Epithelial cell of esophagus (primary cell): Measurements from ENCODE around the gene RSPH6A.
A peak's percentile ranks its signal among the peaks of the same experiment; 100 is the strongest.

Source experiments
- DNase-seq: peaks from one replicate; pipeline ENCODE4 v3.0.0; 2010; ENCODE audit warnings: low read depth
- H3K4me3 ChIP-seq: 2 replicates; pipeline ENCODE4 v1.5.1; 2011; ENCODE audit warnings: mild to moderate bottlenecking, low read length, control low read depth
- TF ChIP-seq, protein P1 (sequence below): IDR thresholded peaks from 2 replicates; pipeline ENCODE4 v1.5.1; 2011; ENCODE audit warnings: low read depth, mild to moderate bottlenecking, low read length, control low read depth, inconsistent platforms; ENCODE audit not compliant: insufficient read depth; ENCODE audit errors: missing control alignments

RSPH6A gene

DNA sequence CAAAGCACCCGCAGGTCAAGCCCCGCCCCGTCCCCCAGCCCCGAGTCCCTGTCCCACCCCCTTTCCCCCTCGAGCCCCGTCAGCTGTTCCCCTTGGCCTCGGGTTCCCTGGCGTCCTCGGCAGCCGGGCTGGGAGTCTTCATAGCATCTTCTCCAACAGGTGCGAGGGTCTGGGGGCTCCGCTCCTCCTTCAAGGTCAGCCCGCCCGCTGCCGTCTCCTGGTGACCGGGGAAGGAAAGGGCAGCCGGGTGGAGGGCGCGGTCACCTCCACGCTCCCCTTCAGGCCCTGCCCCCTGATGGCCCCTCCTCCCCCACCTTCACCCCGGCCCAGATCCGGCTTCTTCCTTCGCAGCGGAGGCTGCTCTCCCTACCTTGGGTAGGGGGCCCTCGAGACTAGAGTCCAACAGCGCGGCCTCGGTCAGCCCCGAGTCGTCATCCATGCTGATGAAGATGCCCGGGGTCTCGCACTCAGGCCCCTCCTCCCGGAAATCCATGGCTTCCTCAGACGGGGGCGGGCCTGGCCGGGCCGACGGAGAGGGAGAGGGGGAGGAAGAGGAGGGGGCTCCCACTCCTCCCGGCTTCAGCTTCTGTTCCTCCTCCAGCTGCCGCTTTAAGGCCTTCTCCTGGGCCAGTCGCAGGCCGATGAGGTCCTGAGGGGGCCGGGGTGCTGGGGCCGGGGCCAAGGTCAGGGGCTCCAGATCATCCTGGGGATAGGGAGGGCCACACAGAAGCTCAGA lies 541 bp upstream of the RSPH6A start:
- H3K4me3 ChIP-seq = no peak overlapping the region
- DNase-seq = no peak
- TF ChIP-seq, protein P1, sequence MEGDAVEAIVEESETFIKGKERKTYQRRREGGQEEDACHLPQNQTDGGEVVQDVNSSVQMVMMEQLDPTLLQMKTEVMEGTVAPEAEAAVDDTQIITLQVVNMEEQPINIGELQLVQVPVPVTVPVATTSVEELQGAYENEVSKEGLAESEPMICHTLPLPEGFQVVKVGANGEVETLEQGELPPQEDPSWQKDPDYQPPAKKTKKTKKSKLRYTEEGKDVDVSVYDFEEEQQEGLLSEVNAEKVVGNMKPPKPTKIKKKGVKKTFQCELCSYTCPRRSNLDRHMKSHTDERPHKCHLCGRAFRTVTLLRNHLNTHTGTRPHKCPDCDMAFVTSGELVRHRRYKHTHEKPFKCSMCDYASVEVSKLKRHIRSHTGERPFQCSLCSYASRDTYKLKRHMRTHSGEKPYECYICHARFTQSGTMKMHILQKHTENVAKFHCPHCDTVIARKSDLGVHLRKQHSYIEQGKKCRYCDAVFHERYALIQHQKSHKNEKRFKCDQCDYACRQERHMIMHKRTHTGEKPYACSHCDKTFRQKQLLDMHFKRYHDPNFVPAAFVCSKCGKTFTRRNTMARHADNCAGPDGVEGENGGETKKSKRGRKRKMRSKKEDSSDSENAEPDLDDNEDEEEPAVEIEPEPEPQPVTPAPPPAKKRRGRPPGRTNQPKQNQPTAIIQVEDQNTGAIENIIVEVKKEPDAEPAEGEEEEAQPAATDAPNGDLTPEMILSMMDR = no peak

DNA sequence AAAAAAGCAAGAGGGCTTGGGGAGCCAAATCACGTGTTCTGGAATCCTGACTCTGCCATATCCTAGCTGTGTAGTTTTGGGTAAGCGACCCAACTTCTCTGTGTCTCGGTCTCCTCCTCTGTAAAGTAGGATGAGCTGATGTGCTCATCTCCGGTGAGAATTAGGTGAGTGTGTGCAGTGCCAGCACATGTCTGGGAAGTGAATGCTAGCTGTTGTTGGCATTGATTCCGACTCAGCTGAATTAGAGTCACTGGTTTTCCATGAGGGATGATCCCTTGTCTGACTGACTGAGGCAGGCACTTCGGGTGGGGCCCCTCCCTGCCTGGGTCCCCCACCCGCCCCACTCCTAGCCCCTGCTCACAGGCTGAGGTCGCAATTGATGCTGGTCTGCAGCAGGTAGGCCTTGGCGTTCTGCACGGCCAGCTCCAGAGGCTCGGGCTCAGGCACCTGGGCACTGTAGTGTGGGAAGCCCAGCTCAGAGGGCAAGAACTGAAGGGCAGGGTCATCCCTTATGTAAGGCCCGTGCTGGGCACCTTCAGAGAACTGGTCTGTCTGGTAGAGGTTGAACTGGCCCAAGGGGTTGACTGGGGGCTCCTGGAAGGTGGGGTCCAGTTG lies 835 bp downstream of the RSPH6A start:
- H3K4me3 ChIP-seq = no peak overlapping the region
- peak; percentile 81 for DNase-seq
- TF ChIP-seq, protein P1 = no peak

GRCh38 chr19:45812297-45812696 lies 2.8 kb downstream of the RSPH6A start:
- DNase-seq = peak; percentile 55

DNA sequence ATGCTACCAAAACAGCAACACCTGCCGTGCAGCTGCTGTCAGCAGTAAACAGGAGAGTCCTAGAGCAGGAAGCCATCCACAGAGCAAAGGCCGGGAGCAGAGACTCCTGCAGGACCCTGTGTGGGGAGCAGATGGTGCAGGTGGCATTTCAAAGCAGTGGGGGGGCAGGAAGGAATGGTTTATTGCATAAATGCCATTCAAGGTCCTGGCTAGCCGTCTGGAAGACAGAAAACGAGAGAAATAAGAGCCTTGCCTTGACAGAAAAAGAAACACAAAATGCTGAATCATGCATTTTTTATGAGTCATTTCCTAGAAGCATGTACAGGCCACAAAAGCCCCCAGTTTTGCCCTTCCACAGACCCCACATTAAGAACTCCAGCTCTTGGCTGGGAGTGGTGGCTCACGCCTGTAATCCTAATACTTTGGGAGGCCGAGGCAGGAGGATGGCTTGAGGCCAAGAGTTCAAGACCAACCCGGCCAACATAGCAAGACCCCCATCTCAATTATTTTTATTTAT lies 5.4 kb downstream of the RSPH6A start:
- no peak overlapping the region for H3K4me3 ChIP-seq
- peak; percentile 60 for DNase-seq
- TF ChIP-seq, protein P1 = no peak

More at GRCh38 chr19:45812297-45812696, 2.8 kb downstream of the RSPH6A start:
- H3K4me3 ChIP-seq = no peak overlapping the region
- TF ChIP-seq, protein P1 = no peak

GRCh38 chr19:45805719-45806118 lies 9.4 kb downstream of the RSPH6A start:
- no peak overlapping the region for H3K4me3 ChIP-seq
- no peak for DNase-seq
- TF ChIP-seq, protein P1 = no peak

- TF ChIP-seq, protein P1 = no peak
- DNase-seq = no peak
- no peak overlapping the region for H3K4me3 ChIP-seq
These were observed 10.2 kb downstream of the RSPH6A start for GRCh38 chr19:45804959-45805230.
